Measurements from ENCODE around the gene SLC9A4. TPM values are rescaled to one million over a fixed set of nuclear protein-coding genes. Genes with fewer than 3 reads are reported as not detected.

SLC9A4 gene
- total RNA-seq, 4 donors from 2014 or later: 0.40 to 0.76 (median 0.47) TPM

DNA sequence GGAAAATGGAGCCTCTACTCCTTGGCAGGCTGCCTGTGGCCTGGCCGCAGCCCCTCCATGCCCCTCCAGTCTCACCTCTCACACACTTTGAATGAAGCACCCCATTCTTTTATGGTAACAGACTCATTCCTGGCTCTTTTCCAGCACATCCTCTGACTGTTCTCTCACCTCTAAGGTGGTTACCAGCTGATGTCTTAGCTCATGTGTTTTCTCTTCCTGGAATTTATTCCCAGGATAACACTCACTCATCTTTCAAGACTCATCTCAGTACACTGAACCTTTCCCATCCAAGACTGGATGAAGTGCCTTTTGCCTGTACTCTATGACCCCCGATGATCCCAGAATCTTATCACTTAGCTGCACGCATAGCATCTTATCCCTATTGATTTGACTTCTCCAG lies 50.6 kb downstream of the SLC9A4 start:
- DNase-seq: no peak
- intact Hi-C loops (cut with DNase I): no loop called here

DNA sequence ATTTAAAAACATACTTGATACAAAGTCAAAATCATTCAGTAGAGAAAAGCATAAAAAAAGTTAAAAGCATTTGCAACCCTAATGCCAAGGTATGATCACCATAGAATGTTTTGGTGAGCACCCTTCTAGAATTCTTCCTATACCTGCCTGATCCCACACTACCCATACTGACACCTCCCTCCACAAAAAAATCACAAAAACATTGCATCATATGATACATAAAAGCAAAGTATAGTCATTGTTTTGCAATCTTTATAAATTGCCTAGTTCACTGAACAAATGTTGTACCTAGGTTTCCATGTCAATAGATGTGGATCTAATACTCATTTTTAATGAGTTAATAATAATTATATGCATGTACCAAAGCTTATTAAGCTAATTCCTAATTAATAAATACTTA lies 54.1 kb downstream of the SLC9A4 start:
- intact Hi-C loops (cut with DNase I): no loop called here
- DNase-seq: no peak
- Histone ChIP-seq H3K27me3 (no peaks in the 10 kb centered on the region), H3K9me3 (no peaks in the 10 kb centered on the region), H3K4me1 (peaks cover 0 to 5% (median 0%) of the 10 kb centered on the region in 3 donors), H3K4me3 (no peak overlapping the region), H3K36me3 (no peaks in the 10 kb centered on the region), H3K27ac (no peak overlapping the region)
- no peak for TF ChIP-seq POLR2A (IDR thresholded peaks at IDR 0.05)
- no peak for TF ChIP-seq CTCF (IDR thresholded peaks at IDR 0.05)

More for the DNA sequence above, 50.6 kb downstream of the SLC9A4 start:
- Histone ChIP-seq H3K9me3 (no peaks in the 10 kb centered on the region), H3K36me3 (no peaks in the 10 kb centered on the region), H3K4me3 (no peak overlapping the region), H3K4me1 (peaks cover 0 to 13% (median 0%) of the 10 kb centered on the region in 3 donors), H3K27me3 (no peaks in the 10 kb centered on the region), H3K27ac (no peak overlapping the region)
- 51 to 72% methylated on average over 3 of the region's 3 CpGs for WGBS, 2 donors
- TF ChIP-seq POLR2A (IDR thresholded peaks at IDR 0.05): no peak
- no peak for TF ChIP-seq CTCF (IDR thresholded peaks at IDR 0.05)

DNA sequence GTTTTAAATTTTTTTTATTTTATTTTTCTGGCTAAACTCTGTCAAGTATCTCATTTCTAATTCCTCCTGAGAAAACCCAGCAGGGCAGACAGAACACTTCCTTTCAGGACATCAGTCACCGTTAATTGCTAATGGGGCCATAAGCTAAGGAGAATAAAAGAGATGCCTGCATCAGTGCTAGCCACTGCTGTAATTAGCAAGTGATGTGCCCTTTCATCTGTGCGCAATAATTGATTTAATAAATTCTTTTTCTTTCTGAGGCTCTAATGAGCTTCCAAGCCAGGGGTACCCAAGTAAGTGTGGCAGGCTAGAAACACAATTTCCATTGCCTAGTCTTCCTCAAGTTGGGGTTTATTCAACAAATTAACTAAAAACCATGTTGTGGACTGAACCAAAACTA lies 65.5 kb downstream of the SLC9A4 start:
- 47 to 69% methylated on average over 2 of the region's 2 CpGs for WGBS, 2 donors
- H3K4me1 ChIP-seq: peaks cover 0 to 33% (median 0%) of the 10 kb centered on the region in 3 donors
- no peaks in the 10 kb centered on the region for H3K27me3 ChIP-seq
- TF ChIP-seq CTCF (IDR thresholded peaks at IDR 0.05): no peak
- no peak for TF ChIP-seq POLR2A (IDR thresholded peaks at IDR 0.05)
- intact Hi-C loops (cut with DNase I): no loop called here
- H3K4me3 ChIP-seq: no peak overlapping the region
- no peak for DNase-seq
- H3K36me3 ChIP-seq: no peaks in the 10 kb centered on the region
- H3K27ac ChIP-seq: no peak overlapping the region
- H3K9me3 ChIP-seq: no peaks in the 10 kb centered on the region

DNA sequence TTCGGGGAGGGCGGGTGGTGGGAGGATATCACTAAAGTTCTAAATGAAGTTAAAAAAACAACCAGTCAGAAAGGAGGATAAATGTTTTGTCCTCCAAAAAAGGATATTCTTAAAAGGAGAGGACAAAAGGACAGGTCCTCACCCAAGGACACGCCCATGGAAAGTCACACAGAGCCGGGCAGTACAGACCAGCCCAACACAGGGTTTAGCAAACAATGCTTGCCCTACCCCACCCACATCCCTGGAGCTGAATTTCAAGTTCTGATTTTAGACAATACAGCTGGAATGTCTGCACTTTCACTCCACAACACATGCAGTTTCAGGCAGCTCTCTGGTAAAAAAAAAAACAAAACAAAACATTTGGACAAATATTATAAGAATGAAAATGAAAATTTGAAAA lies 67.9 kb downstream of the SLC9A4 start:
- no peaks in the 10 kb centered on the region for H3K9me3 ChIP-seq
- WGBS, 2 donors: 39 to 40% methylated on average over 2 to 3 of the region's 4 CpGs
- no peak overlapping the region for H3K4me3 ChIP-seq
- no peak for DNase-seq
- H3K27ac ChIP-seq: peak overlapping the region; percentile 11 to 81 (median 73)
- intact Hi-C loops (cut with DNase I): no loop called here
- TF ChIP-seq POLR2A (IDR thresholded peaks at IDR 0.05) (no peak), CTCF (IDR thresholded peaks at IDR 0.05) (no peak)
- no peaks in the 10 kb centered on the region for H3K36me3 ChIP-seq
- H3K27me3 ChIP-seq: no peaks in the 10 kb centered on the region
- H3K4me1 ChIP-seq: peaks cover 0 to 33% (median 0%) of the 10 kb centered on the region in 3 donors

DNA sequence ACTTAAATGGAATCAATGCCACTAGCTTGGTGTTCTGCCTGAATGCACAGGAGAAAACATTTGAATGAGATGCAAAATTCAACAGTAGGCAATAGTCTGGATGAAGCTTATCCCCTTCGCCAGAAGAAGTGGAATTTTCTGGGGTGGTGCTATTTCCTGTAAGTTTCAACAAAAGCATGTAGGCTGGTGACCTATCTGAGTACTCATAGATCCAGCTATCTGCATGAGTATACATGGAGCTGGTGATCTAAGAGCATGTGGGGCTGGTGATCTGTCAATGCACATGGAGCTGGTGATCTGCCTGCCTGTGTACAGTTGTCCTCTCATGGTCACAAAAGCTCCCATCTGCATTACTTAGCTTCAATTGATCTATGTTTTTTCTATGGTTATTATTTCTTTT lies 71.2 kb downstream of the SLC9A4 start:
- no peak for TF ChIP-seq CTCF (IDR thresholded peaks at IDR 0.05)
- no peak for TF ChIP-seq POLR2A (IDR thresholded peaks at IDR 0.05)
- Histone ChIP-seq H3K36me3 (no peaks in the 10 kb centered on the region), H3K27ac (no peak overlapping the region), H3K27me3 (no peaks in the 10 kb centered on the region), H3K4me1 (peaks cover 0 to 28% (median 0%) of the 10 kb centered on the region in 3 donors), H3K9me3 (peaks cover 0 to 12% (median 2%) of the 10 kb centered on the region in 3 donors), H3K4me3 (no peak overlapping the region)
- intact Hi-C loops (cut with DNase I): no loop called here
- 67 to 80% methylated on average over 1 of the region's 1 CpG for whole genome bisulfite sequencing, 2 donors
- DNase-seq: no peak

All from esophagus squamous epithelium (tissue), 5 donors.